Ectodermal cell (in vitro differentiated cells): ENCODE results near the gene YEATS2.

Experiments used
- H3K27ac ChIP-seq: 2 replicates; pipeline ENCODE4 v1.7.0; 2013; ENCODE audit warnings: mild to moderate bottlenecking, low read depth, low read length; ENCODE audit not compliant: insufficient read depth, poor library complexity, severe bottlenecking
- H3K27me3 ChIP-seq: 2 replicates; pipeline ENCODE4 v1.7.0; 2013; ENCODE audit warnings: mild to moderate bottlenecking, low read length; ENCODE audit not compliant: insufficient read depth, control insufficient read depth, poor library complexity, severe bottlenecking
- H3K36me3 ChIP-seq: one replicate; pipeline ENCODE4 v1.7.0; 2013; ENCODE audit warnings: low read length; ENCODE audit not compliant: control insufficient read depth, insufficient read depth
- H3K4me1 ChIP-seq: one replicate; pipeline ENCODE4 v1.7.0; 2013; ENCODE audit warnings: low read length; ENCODE audit not compliant: control insufficient read depth, insufficient read depth
- H3K4me3 ChIP-seq: 2 replicates; pipeline ENCODE4 v1.7.0; 2013; ENCODE audit warnings: low read depth, low read length, control low read depth; ENCODE audit not compliant: insufficient read depth
- H3K9me3 ChIP-seq: 2 replicates; pipeline ENCODE4 v1.7.0; 2013; ENCODE audit warnings: mild to moderate bottlenecking, low read length, moderate library complexity; ENCODE audit not compliant: control insufficient read depth
- WGBS, 2 experiments: methylation state at CpG; one replicate each; pipeline ENCODE4 v1.1.7; 2013; ENCODE audit warnings: missing lambda C conversion rate in 2 of 2; 5-methylcytosine and 5-hydroxymethylcytosine counted together

YEATS2 gene

GRCh38 chr3:183809270-183809669, 111.7 kb downstream of the YEATS2 start:
- WGBS, 2 experiments, result 92 to 95% methylated on average over 5 of the region's 5 CpGs
- Histone ChIP-seq H3K4me1 (no peaks in the 10 kb centered on the region), H3K27me3 (no peaks in the 10 kb centered on the region), H3K27ac (no peak overlapping the region), H3K36me3 (peaks cover 58% of the 10 kb centered on the region), H3K9me3 (no peaks in the 10 kb centered on the region), H3K4me3 (no peak overlapping the region)

GRCh38 chr3:183810643-183811594, 113.3 kb downstream of the YEATS2 start:
- H3K4me3 ChIP-seq, result no peak overlapping the region
- no peak overlapping the region for H3K27ac ChIP-seq
- no peaks in the 10 kb centered on the region for H3K4me1 ChIP-seq
- H3K9me3 ChIP-seq, result no peaks in the 10 kb centered on the region
- no peaks in the 10 kb centered on the region for H3K27me3 ChIP-seq
- WGBS, 2 experiments, result 95 to 96% methylated on average over 24 of the region's 24 CpGs
- peaks cover 44% of the 10 kb centered on the region for H3K36me3 ChIP-seq

DNA sequence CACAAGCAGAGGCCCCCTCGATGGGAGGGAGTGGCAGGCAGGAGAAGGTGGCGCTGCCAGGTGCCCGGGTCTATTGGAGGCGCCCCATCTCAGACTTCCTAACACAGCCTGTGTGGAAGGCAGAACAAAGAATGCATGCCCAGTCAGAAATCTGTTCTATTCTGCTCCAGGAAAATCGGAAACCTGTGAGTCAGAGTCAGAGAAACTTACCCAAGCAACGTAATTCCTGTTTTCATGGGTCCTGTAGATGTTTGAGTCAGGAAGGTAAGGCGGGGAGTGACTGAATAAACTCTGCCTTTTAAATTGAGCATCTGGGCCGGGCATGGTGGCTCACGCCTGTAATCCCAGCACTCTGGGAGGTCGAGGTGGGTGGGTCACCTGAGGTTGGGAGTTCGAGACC, 114.0 kb downstream of the YEATS2 start:
- Histone ChIP-seq H3K36me3 (peaks cover 38% of the 10 kb centered on the region), H3K27me3 (no peaks in the 10 kb centered on the region), H3K9me3 (no peaks in the 10 kb centered on the region), H3K27ac (no peak overlapping the region), H3K4me1 (no peaks in the 10 kb centered on the region), H3K4me3 (no peak overlapping the region)
- WGBS, 2 experiments, result 96% methylated on average over 11 of the region's 11 CpGs

DNA sequence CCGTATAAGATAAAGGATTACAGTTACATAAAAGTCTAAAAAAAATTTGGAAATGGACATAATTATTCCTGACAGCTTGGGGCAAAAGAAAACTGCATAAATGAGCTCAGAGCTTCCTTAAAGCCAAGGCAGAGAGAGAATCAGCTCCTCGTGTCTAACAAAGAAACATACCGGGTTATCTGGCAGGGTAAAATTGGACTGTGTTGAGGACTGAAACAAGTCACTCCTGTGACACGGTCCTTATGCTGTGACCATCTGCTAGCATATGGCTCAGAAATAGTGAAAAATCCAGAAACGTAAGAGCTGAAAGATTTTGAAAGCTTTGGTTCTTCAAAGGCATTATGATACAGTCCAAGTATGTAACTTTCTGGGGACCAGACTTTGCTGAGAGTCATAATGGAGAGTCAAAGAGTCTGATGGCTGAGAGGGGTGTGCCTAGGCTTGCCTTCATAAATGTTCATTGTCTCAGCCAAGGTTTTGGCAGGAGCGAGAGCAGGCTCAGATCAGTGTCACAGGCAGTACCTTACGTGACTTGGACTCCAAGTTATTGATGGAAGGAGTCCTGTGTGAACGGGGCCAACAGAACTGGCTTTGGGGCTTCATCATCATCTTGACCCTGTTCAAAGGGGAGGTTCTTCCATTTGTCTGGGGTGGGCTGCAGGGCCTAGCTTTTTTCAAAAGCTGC, 115.3 kb downstream of the YEATS2 start:
- Histone ChIP-seq H3K4me1 (no peaks in the 10 kb centered on the region), H3K9me3 (no peaks in the 10 kb centered on the region), H3K36me3 (peaks cover 25% of the 10 kb centered on the region), H3K27ac (no peak overlapping the region), H3K4me3 (no peak overlapping the region), H3K27me3 (no peaks in the 10 kb centered on the region)
- 95 to 96% methylated on average over 8 of the region's 8 CpGs for WGBS, 2 experiments

- H3K27me3 ChIP-seq, result no peaks in the 10 kb centered on the region
- H3K36me3 ChIP-seq, result peaks cover 13% of the 10 kb centered on the region
- WGBS, 2 experiments, result 100% methylated on average over 1 of the region's 1 CpG
- no peaks in the 10 kb centered on the region for H3K9me3 ChIP-seq
- no peak overlapping the region for H3K4me3 ChIP-seq
- no peak overlapping the region for H3K27ac ChIP-seq
- no peaks in the 10 kb centered on the region for H3K4me1 ChIP-seq
Measured at GRCh38 chr3:183814240-183814639, 116.6 kb downstream of the YEATS2 start.

GRCh38 chr3:183815563-183815940, 118.0 kb downstream of the YEATS2 start:
- WGBS, 2 experiments, result 92 to 95% methylated on average over 9 of the region's 9 CpGs
- Histone ChIP-seq H3K36me3 (peaks cover 10% of the 10 kb centered on the region), H3K9me3 (no peaks in the 10 kb centered on the region), H3K4me3 (no peak overlapping the region), H3K27ac (no peak overlapping the region), H3K27me3 (no peaks in the 10 kb centered on the region), H3K4me1 (no peaks in the 10 kb centered on the region)

- H3K36me3 ChIP-seq, result peaks cover 5% of the 10 kb centered on the region
- H3K4me1 ChIP-seq, result no peaks in the 10 kb centered on the region
- H3K4me3 ChIP-seq, result no peak overlapping the region
- H3K27me3 ChIP-seq, result no peaks in the 10 kb centered on the region
- 95 to 96% methylated on average over 12 of the region's 12 CpGs for WGBS, 2 experiments
- no peak overlapping the region for H3K27ac ChIP-seq
- no peaks in the 10 kb centered on the region for H3K9me3 ChIP-seq
Measured at GRCh38 chr3:183815951-183816475, 118.4 kb downstream of the YEATS2 start.

DNA sequence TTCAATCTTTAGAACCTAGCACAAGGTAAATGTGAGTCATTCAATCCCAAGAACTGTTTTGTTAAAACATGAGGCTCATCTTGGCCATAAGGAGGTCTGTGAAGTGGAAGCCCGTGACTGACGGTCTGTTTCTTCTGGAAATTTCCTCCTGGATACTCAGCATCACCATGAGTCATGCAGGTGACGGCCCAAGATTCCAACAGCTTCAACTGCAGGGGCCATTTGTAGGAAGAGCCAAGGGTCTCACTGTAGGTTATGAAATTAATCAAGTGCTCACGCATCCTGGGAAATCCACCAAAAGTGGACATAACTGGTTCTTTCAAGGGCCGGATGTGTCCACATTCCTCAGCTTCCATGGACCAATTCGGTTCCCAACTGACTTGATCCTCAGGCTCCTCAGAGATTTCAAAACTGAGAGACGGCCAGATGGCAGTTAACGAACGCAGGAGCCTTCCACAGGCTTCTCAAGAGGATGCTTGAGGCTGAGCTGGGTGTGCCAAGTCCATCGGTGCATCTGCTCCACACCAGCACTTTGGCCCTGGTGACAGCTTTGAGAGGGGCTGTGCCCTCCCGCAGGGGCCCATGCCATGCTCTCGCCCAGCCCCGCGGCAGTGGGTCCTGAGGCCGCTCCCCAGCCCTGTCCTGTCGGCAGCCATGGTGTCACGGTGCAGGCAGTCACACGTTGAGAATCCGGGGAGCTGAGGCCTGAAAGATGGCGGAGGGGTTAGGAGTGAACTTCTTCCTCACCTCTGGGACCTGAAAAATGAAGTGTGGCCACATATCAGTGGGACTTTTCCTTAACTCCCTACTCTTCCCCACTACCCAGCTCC, 119.3 kb downstream of the YEATS2 start:
- Histone ChIP-seq H3K4me1 (no peaks in the 10 kb centered on the region), H3K27me3 (no peaks in the 10 kb centered on the region), H3K4me3 (no peak overlapping the region), H3K27ac (no peak overlapping the region), H3K9me3 (no peaks in the 10 kb centered on the region), H3K36me3 (no peaks in the 10 kb centered on the region)
- WGBS, 2 experiments, result 96% methylated on average over 20 of the region's 20 CpGs

DNA sequence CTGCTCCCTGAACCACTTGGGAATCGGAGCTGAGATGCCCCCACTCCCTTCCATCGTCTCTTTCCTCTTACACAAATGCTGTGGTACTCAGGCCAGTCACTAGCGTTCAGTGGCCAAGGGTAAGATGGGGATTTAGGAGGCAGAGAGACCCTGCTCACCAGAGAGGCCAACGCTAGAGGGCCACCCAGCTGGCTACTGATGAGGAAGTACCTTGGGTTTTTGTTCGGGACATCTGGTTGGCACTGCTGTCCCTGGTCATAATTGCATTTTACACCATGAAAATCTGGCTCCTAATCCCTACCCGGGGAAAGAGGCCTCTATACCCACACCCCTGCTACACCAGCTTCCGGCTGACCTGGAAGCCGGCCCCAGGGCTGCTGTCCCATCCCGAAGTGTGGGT, 120.0 kb downstream of the YEATS2 start:
- Histone ChIP-seq H3K4me3 (no peak overlapping the region), H3K36me3 (no peaks in the 10 kb centered on the region), H3K9me3 (no peaks in the 10 kb centered on the region), H3K27me3 (no peaks in the 10 kb centered on the region), H3K4me1 (peaks cover 5% of the 10 kb centered on the region), H3K27ac (no peak overlapping the region)
- 94 to 97% methylated on average over 9 of the region's 9 CpGs for WGBS, 2 experiments
